PC-9 (cell line): Measurements from ENCODE around the gene KIAA1958. TPM values are rescaled to one million over a fixed set of nuclear protein-coding genes. Genes with fewer than 3 reads are reported as not detected.

Experiments used
- BruUV-seq: library from RNA; stranded (reverse); fragments of 400-500 nt; replicated peaks from 2 replicates; lab custom pipeline; 2021; lab: Mats Ljungman, UMichigan
- CTCF ChIA-PET: fragments of 300-600 bp; sonication (Branson Sonifier 250); formaldehyde crosslinking; loops from one replicate; lab custom pipeline; 2022; ENCODE audit warnings: antibody characterized with exemption; lab: Charles Lee
- POLR2A ChIA-PET: fragments of 300-600 bp; sonication (Branson Sonifier 250); formaldehyde crosslinking; loops from one replicate; lab custom pipeline; 2022; ENCODE audit warnings: antibody characterized with exemption; ENCODE audit not compliant: unreplicated experiment; lab: Charles Lee
- DNase-seq, 2 experiments: peaks; one replicate each; pipeline versions ENCODE4 v3.0.0 to v3.0.0-alpha.2; 2015 to 2022; ENCODE audit warnings: mixed read lengths in 1 of 2
- H2AFZ ChIP-seq: fragments of 200-600 bp; sonication (generic); 2 replicates; pipeline ENCODE4 v1.8.1; 2017; ENCODE audit warnings: antibody characterized with exemption
- H3F3A ChIP-seq: fragments of 200-600 bp; sonication (generic); 2 replicates; pipeline ENCODE4 v1.8.1; 2017; ENCODE audit warnings: antibody characterized with exemption, mild to moderate bottlenecking, low read depth; ENCODE audit not compliant: insufficient read depth
- H3K27ac ChIP-seq: fragments of 200-600 bp; sonication (generic); 2 replicates; pipeline ENCODE4 v1.6.1; 2016; ENCODE audit warnings: mixed run types
- H3K27me3 ChIP-seq: fragments of 200-600 bp; sonication (generic); 2 replicates; pipeline ENCODE4 v1.6.1; 2016; ENCODE audit warnings: low read depth, mixed run types; ENCODE audit not compliant: insufficient read depth
- H3K36me3 ChIP-seq: fragments of 200-600 bp; sonication (generic); 2 replicates; pipeline ENCODE4 v1.6.1; 2016; ENCODE audit warnings: low read depth, mixed run types
- H3K4me1 ChIP-seq: fragments of 200-600 bp; sonication (generic); replicated peaks from 2 replicates; pipeline ENCODE4 v1.6.1; 2016; ENCODE audit warnings: mixed run types; ENCODE audit not compliant: insufficient read depth
- H3K4me2 ChIP-seq: fragments of 200-600 bp; sonication (generic); 2 replicates; pipeline ENCODE4 v1.6.1; 2017; ENCODE audit warnings: mixed run types
- H3K4me3 ChIP-seq: fragments of 200-600 bp; sonication (generic); 2 replicates; pipeline ENCODE4 v1.6.1; 2016; ENCODE audit warnings: mixed run types
- H3K79me2 ChIP-seq: fragments of 200-600 bp; sonication (generic); 2 replicates; pipeline ENCODE4 v1.6.1; 2017; ENCODE audit warnings: low read depth, mixed run types
- H3K9me2 ChIP-seq: fragments of 200-600 bp; sonication (generic); 2 replicates; pipeline ENCODE4 v1.8.1; 2017; ENCODE audit warnings: mild to moderate bottlenecking; ENCODE audit not compliant: insufficient read depth
- H3K9me3 ChIP-seq: fragments of 200-600 bp; sonication (generic); 2 replicates; pipeline ENCODE4 v1.8.1; 2016; ENCODE audit warnings: low read depth; ENCODE audit not compliant: insufficient read depth
- H4K20me1 ChIP-seq: fragments of 200-600 bp; sonication (generic); 2 replicates; pipeline ENCODE4 v1.8.1; 2017; ENCODE audit not compliant: insufficient read depth
- EZH2 ChIP-seq: fragments of 200-600 bp; sonication (generic); IDR thresholded peaks from 2 replicates; pipeline ENCODE4 v1.8.0; 2017; ENCODE audit warnings: antibody characterized with exemption, low read depth
- intact Hi-C: fragments of 100-400 bp; cut with micrococcal nuclease; formaldehyde crosslinking; loops from one replicate; pipeline ENCODE4 v1.10.0; 2022; ENCODE audit not compliant: unreplicated experiment
- total RNA-seq: library from RNA; stranded (reverse); gene quantifications from 2 replicates; pipeline ENCODE4 v1.2.3, GENCODE V29; 2021
- TF ChIP-seq, protein P1 (sequence below): fragments of 200-600 bp; sonication (generic); conservative IDR thresholded peaks from 2 replicates; pipeline ENCODE4 v1.6.1; 2017; ENCODE audit warnings: mixed run types, antibody characterized with exemption, mild to moderate bottlenecking, moderate library complexity

The KIAA1958 gene
- total RNA-seq, 1 experiment from 2014 or later: 19.5 TPM

DNA sequence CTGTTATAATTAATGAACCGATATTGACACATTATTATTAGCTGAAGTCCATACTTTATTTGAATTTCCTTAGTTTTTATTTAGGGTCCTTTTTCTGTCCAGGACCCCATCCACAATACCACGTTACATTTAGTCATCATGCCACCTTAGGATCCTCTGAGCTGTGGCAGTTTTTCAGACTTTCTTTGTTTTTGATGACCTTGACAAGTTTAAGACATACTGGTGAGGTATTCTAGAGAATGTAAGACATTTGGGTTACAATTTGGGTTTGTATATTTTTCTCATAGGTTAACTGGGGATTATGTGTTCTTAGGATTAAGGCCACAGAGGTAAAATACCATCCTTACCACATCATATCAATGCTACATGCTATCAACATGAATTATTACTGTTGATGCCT lies 42.7 kb downstream of the KIAA1958 start:
- Histone ChIP-seq H2AFZ (no peak overlapping the region), H3F3A (no peaks in the 10 kb centered on the region), H3K4me1 (no peaks in the 10 kb centered on the region), H3K27me3 (no peaks in the 10 kb centered on the region), H3K27ac (no peak overlapping the region), H3K4me2 (no peak overlapping the region), H3K9me3 (no peaks in the 10 kb centered on the region), H3K4me3 (no peak overlapping the region), H3K9me2 (no peaks in the 10 kb centered on the region), H3K36me3 (no peaks in the 10 kb centered on the region), H4K20me1 (no peaks in the 10 kb centered on the region), H3K79me2 (peaks cover 6% of the 10 kb centered on the region; the same call in 1 of the 2 replicates)
- TF ChIP-seq, protein P1, sequence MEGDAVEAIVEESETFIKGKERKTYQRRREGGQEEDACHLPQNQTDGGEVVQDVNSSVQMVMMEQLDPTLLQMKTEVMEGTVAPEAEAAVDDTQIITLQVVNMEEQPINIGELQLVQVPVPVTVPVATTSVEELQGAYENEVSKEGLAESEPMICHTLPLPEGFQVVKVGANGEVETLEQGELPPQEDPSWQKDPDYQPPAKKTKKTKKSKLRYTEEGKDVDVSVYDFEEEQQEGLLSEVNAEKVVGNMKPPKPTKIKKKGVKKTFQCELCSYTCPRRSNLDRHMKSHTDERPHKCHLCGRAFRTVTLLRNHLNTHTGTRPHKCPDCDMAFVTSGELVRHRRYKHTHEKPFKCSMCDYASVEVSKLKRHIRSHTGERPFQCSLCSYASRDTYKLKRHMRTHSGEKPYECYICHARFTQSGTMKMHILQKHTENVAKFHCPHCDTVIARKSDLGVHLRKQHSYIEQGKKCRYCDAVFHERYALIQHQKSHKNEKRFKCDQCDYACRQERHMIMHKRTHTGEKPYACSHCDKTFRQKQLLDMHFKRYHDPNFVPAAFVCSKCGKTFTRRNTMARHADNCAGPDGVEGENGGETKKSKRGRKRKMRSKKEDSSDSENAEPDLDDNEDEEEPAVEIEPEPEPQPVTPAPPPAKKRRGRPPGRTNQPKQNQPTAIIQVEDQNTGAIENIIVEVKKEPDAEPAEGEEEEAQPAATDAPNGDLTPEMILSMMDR: no peak
- intact Hi-C loops: no loop called here
- BruUV-seq: no TSS peak
- ChIA-PET POLR2A (no interaction called here), CTCF (interaction anchor here (0.6 kb wide), 1 partner anchor 133 kb away, joined by 5 read pairs; no protein-coding TSS in a partner anchor)
- no peak for DNase-seq

DNA sequence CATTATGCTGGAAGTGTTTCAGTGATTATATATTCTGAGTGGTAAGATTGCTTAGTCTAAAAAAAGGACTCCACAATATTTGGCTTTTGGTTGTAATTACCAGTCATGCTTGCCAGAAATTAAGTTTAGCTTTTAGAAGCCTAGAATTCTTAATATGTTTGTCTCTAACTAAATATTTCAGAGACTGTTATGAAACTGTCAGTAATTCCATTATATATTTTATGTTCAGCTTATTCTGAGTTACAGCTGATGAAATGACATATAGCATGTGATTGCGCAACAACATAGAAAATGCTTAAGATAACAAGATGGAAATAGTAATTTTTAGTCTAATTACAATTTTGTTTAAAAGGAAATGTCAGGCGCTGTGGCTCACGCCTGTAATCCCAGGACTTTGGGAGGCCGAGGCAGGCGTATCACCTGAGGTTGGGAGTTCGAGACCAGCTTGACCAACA lies 44.2 kb downstream of the KIAA1958 start:
- Histone ChIP-seq H3K27me3 (no peaks in the 10 kb centered on the region), H3K4me2 (no peak overlapping the region), H3K79me2 (peaks cover 6% of the 10 kb centered on the region; the same call in 1 of the 2 replicates), H3K36me3 (no peaks in the 10 kb centered on the region), H2AFZ (no peak overlapping the region), H3K9me3 (no peaks in the 10 kb centered on the region), H3K9me2 (no peaks in the 10 kb centered on the region), H4K20me1 (no peaks in the 10 kb centered on the region), H3K27ac (no peak overlapping the region), H3K4me1 (no peaks in the 10 kb centered on the region), H3F3A (no peaks in the 10 kb centered on the region), H3K4me3 (no peak overlapping the region)
- no TSS peak for BruUV-seq
- CTCF ChIA-PET: no interaction called here
- TF ChIP-seq, protein P1: no peak
- TF ChIP-seq EZH2: no peak
- POLR2A ChIA-PET: no interaction called here
- no peak for DNase-seq
- intact Hi-C loops: no loop called here

DNA sequence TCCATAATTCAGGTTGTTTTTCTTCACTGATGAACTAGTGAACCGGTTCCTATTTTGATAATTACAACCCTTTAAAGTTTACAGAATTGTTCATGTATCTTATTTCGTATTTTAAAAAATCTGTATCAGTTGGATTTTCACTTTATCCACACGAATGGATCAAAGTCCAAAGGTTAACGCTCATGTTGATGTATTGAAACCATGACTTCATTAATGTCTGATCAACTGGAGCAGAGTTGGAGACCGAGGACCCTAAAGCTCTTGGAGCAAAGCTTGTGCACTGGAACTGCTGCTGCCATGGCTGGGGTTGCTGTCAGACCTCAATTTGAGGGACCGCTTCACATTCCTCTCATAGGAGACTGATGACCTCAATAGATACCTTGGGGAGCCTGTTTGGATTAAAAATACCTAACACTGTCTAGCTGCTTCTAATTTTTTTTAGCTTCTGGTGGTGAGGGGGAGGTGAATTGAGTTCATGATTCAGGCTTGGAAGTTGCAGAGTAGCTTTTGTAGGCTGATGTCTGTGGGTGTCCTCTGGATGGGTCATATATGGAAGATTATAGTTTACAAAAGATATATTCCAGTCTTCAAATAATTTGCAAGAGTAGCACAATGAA lies 45.1 kb downstream of the KIAA1958 start:
- no peak for DNase-seq
- H3K27ac ChIP-seq: no peak overlapping the region
- no peaks in the 10 kb centered on the region for H3K9me3 ChIP-seq
- no peak overlapping the region for H2AFZ ChIP-seq
- no peaks in the 10 kb centered on the region for H3F3A ChIP-seq
- H3K36me3 ChIP-seq: no peaks in the 10 kb centered on the region
- TF ChIP-seq, protein P1: no peak
- no peak for TF ChIP-seq EZH2
- no peaks in the 10 kb centered on the region for H4K20me1 ChIP-seq
- no TSS peak for BruUV-seq
- POLR2A ChIA-PET: no interaction called here
- H3K4me2 ChIP-seq: no peak overlapping the region
- CTCF ChIA-PET: no interaction called here
- no peaks in the 10 kb centered on the region for H3K4me1 ChIP-seq
- no peaks in the 10 kb centered on the region for H3K9me2 ChIP-seq
- H3K4me3 ChIP-seq: no peak overlapping the region
- intact Hi-C loops: no loop called here
- peaks cover 6% of the 10 kb centered on the region; the same call in 1 of the 2 replicates for H3K79me2 ChIP-seq
- H3K27me3 ChIP-seq: no peaks in the 10 kb centered on the region
